ENCODE measurements around the gene CCNB2.

Gene CCNB2

DNA sequence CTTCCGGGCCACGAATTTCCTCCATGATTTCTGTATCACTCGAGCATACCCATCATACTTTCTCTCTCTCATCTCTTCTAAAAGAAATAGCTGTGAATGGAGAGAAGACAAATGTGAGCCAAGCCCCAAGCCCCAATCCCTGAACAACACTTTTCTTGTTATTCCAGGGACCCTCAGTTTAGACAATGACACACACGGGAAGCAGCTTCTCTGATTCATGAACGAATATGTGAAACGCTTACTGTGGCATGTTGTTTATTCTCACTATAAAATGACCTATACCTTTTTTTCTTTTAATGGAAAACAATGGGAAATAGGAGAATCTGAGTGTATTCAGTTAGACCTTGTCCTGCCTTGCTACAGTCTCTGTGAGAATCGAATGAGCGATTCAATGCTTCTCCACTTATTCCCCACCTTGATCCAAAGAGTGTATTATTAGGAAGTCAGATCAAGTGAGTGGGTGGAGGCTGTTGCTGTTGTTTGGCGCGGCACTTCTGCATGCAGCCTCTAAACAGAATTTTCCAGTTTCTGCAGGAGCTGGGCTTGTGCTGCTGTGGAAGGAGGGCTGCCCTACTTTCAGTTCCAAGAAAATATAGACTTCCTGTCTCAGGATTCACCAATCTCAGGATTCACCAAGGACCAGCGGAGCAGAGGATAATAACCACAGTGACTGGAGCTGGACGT, 69.3 kb downstream of the CCNB2 start:
- TF ChIP-seq CTCF (IDR thresholded peaks at IDR 0.05; ENCODE audit: low read depth, low read length, poor library complexity, severe bottlenecking) (no peak), EZH2phosphoT487 (IDR thresholded peaks at IDR 0.05; ENCODE audit: borderline replicate concordance, low read length) (no peak)
- H3K36me3 ChIP-seq (ENCODE audit: control insufficient read depth, low read length): peaks cover 29% of the 10 kb centered on the region
- H3K4me2 ChIP-seq (ENCODE audit: low read length): no peak overlapping the region
- no peaks in the 10 kb centered on the region for H3K9me3 ChIP-seq (ENCODE audit: control insufficient read depth, insufficient read depth, low read length)
- H3K27ac ChIP-seq (ENCODE audit: low read depth, low read length): no peak overlapping the region
- no peaks in the 10 kb centered on the region for H3K9me2 ChIP-seq (replicated peaks; ENCODE audit: control insufficient read depth, low read length)
- H3K4me1 ChIP-seq (ENCODE audit: control insufficient read depth, low read length): peaks cover 22% of the 10 kb centered on the region
- H3K79me2 ChIP-seq (ENCODE audit: control insufficient read depth, low read length): no peaks in the 10 kb centered on the region
- H3K4me3 ChIP-seq (ENCODE audit: low read length): no peak overlapping the region
- H3F3A ChIP-seq (ENCODE audit: control insufficient read depth, insufficient read depth): no peaks in the 10 kb centered on the region
- H3K27me3 ChIP-seq (ENCODE audit: control insufficient read depth, low read length): no peaks in the 10 kb centered on the region
- H4K20me1 ChIP-seq (ENCODE audit: control insufficient read depth, insufficient read depth, low read depth, low read length): no peaks in the 10 kb centered on the region

Measured in DOHH2 (cell line).